Stomach (tissue), 4 donors: ENCODE results near the gene TMEM229B.

ENCODE experiments used
- EP300 ChIP-seq: sonication (generic); formaldehyde crosslinking; IDR thresholded peaks from one replicate; pipeline ENCODE4 v1.6.1; 2017; ENCODE audit warnings: antibody characterized with exemption
- POLR2A ChIP-seq, 4 donors: fragments of 450-650 bp; IDR thresholded peaks; one replicate each; pipeline ENCODE4 v1.6.1; 2016; ENCODE audit warnings: antibody characterized with exemption in 4 of 4, control low read depth in 2 of 4, mild to moderate bottlenecking in 1 of 4, moderate library complexity in 1 of 4
- POLR2AphosphoS5 ChIP-seq, 3 donors: sonication (generic); formaldehyde crosslinking; IDR thresholded peaks; one replicate each; pipeline ENCODE4 v1.6.1; 2016; ENCODE audit warnings: antibody characterized with exemption in 3 of 3
- TF ChIP-seq, protein P1 (sequence below), 7 experiments: fragments of 450-650 bp in 4 of 7; fragments of 200-600 bp in 3 of 7; sonication (generic) in 3 of 7; IDR thresholded peaks; one replicate each; pipeline ENCODE4 v1.5.1; 2016 to 2019; ENCODE audit warnings: antibody characterized with exemption in 7 of 7, control low read depth in 2 of 7, mild to moderate bottlenecking in 1 of 7

DNA sequence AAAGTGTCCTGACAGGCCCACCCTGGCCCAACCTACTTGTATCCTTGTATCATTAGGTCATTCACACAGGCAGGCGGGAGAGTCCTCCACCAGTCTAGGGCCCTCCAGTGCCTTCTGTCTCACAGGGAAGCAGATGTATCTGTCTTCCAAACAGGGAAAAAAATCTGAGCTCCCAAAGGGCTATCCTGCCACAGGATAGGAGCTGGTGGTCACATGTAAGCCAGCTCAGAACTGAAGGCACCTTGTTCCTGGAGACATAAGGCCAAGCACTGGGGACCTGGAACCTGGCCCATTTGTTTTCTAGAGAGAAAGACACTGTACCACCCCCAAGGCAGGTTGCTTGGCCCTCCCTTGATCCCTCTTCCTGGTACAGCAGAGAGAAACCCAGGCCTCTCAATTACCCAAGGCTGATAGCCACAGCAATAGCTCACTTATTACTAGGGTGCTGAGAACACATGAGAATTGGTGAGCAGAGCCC lies 25.1 kb upstream of the TMEM229B start:
- no peak for TF ChIP-seq EP300
- TF ChIP-seq, protein P1, sequence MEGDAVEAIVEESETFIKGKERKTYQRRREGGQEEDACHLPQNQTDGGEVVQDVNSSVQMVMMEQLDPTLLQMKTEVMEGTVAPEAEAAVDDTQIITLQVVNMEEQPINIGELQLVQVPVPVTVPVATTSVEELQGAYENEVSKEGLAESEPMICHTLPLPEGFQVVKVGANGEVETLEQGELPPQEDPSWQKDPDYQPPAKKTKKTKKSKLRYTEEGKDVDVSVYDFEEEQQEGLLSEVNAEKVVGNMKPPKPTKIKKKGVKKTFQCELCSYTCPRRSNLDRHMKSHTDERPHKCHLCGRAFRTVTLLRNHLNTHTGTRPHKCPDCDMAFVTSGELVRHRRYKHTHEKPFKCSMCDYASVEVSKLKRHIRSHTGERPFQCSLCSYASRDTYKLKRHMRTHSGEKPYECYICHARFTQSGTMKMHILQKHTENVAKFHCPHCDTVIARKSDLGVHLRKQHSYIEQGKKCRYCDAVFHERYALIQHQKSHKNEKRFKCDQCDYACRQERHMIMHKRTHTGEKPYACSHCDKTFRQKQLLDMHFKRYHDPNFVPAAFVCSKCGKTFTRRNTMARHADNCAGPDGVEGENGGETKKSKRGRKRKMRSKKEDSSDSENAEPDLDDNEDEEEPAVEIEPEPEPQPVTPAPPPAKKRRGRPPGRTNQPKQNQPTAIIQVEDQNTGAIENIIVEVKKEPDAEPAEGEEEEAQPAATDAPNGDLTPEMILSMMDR (IDR thresholded peaks at IDR 0.05) = no peak
- TF ChIP-seq POLR2A (IDR thresholded peaks at IDR 0.05) = no peak
- no peak for TF ChIP-seq POLR2AphosphoS5 (IDR thresholded peaks at IDR 0.05)
